H1 (cell line): Measurements from ENCODE around the gene BTBD8. TPM values are rescaled to one million over a fixed set of nuclear protein-coding genes. Genes with fewer than 3 reads are reported as not detected.

ENCODE experiments used
- CTCF ChIA-PET: fragments of 300-600 bp; sonication (Branson Sonifier 250); formaldehyde crosslinking; loops from one replicate; lab custom pipeline; 2021; ENCODE audit not compliant: partially characterized antibody; lab: Charles Lee
- POLR2A ChIA-PET: fragments of 300-600 bp; sonication (Branson Sonifier 250); formaldehyde crosslinking; loops from one replicate; lab custom pipeline; 2021; ENCODE audit warnings: inconsistent platforms; ENCODE audit not compliant: partially characterized antibody; lab: Charles Lee
- DNase-seq, 2 experiments: peaks; one replicate each; pipeline versions ENCODE4 v3.0.0 to v3.0.0-alpha.2; 2010 to 2022; ENCODE audit warnings: low spot score in 2 of 2, low read depth in 1 of 2, mixed read lengths in 1 of 2
- FAIRE-seq: peaks from 2 replicates; lab custom pipeline; 2011; peaks lifted over from hg19 to GRCh38; lab: Jason Lieb, UNC
- H2AFZ ChIP-seq: 2 replicates; pipeline ENCODE4 v1.8.1; 2012; ENCODE audit warnings: low read length, inconsistent platforms
- H2AK5ac ChIP-seq: 2 replicates; pipeline ENCODE4 v1.6.1; 2013; ENCODE audit warnings: low read depth, low read length
- H2BK120ac ChIP-seq: replicated peaks from 2 replicates; pipeline ENCODE3; 2013; ENCODE audit warnings: low read depth, low read length, inconsistent platforms
- H2BK12ac ChIP-seq: 2 replicates; pipeline ENCODE4 v1.6.1; 2013; ENCODE audit warnings: low read depth, low read length
- H2BK15ac ChIP-seq: 2 replicates; pipeline ENCODE4 v1.6.1; 2013; ENCODE audit warnings: low read length
- H2BK20ac ChIP-seq: 2 replicates; pipeline ENCODE4 v1.6.1; 2013; ENCODE audit warnings: low read length
- H2BK5ac ChIP-seq: 2 replicates; pipeline ENCODE4 v1.6.1; 2013; ENCODE audit warnings: low read depth, low read length
- H3K14ac ChIP-seq: 2 replicates; pipeline ENCODE4 v1.6.1; 2013; ENCODE audit warnings: inconsistent platforms; ENCODE audit not compliant: insufficient read length
- H3K18ac ChIP-seq: 2 replicates; pipeline ENCODE4 v1.6.1; 2013; ENCODE audit warnings: low read length; ENCODE audit errors: extremely low read depth
- H3K23ac ChIP-seq: 2 replicates; pipeline ENCODE4 v1.6.1; 2013; ENCODE audit warnings: inconsistent platforms; ENCODE audit not compliant: insufficient read length
- H3K23me2 ChIP-seq: 2 replicates; pipeline ENCODE4 v1.6.1; 2013; ENCODE audit warnings: low read depth, low read length
- H3K27ac ChIP-seq: 2 replicates; pipeline ENCODE4 v1.6.1; 2011; ENCODE audit warnings: low read depth, low read length, inconsistent platforms
- H3K27me3 ChIP-seq, 4 experiments: replicated peaks in 1 of 4; 1 replicate in 1 of 4; 2 replicates in 3 of 4; pipeline versions ENCODE4 v1.6.1 to v1.8.1; 2011 to 2013; ENCODE audit warnings: low read length in 3 of 4, mild to moderate bottlenecking in 3 of 4, inconsistent platforms in 2 of 4, mixed read lengths in 2 of 4, moderate library complexity in 1 of 4; ENCODE audit not compliant: control insufficient read depth in 3 of 4, insufficient read depth in 3 of 4; ENCODE audit errors: extremely low read depth in 1 of 4
- H3K36me3 ChIP-seq, 4 experiments: 2 replicates each; pipeline versions ENCODE4 v1.6.1 to v1.8.1; 2011 to 2013; ENCODE audit warnings: mild to moderate bottlenecking in 4 of 4, low read length in 3 of 4, moderate library complexity in 2 of 4, control low read depth in 1 of 4, inconsistent platforms in 1 of 4; ENCODE audit not compliant: insufficient read depth in 4 of 4, control insufficient read depth in 2 of 4
- H3K4ac ChIP-seq: replicated peaks from 2 replicates; pipeline ENCODE3; 2013; ENCODE audit warnings: low read length, low read depth, mixed read lengths, inconsistent platforms; ENCODE audit not compliant: insufficient read length
- H3K4me1 ChIP-seq, 4 experiments: replicated peaks in 1 of 4; 1 replicate in 1 of 4; 2 replicates in 3 of 4; pipeline versions ENCODE4 v1.6.1 to v1.8.1; 2011 to 2013; ENCODE audit warnings: low read length in 3 of 4, inconsistent platforms in 2 of 4, mixed read lengths in 1 of 4; ENCODE audit not compliant: insufficient read depth in 4 of 4, control insufficient read depth in 3 of 4
- H3K4me2 ChIP-seq, 2 experiments: 2 replicates each; pipeline versions ENCODE4 v1.6.1 to v1.8.1; 2011 to 2013; ENCODE audit warnings: low read depth in 2 of 2, low read length in 2 of 2, control low read depth in 1 of 2, inconsistent platforms in 1 of 2, mild to moderate bottlenecking in 1 of 2; ENCODE audit not compliant: insufficient read depth in 1 of 2
- H3K4me3 ChIP-seq, 4 experiments: fragments of 200-600, 300-600 bp in 1 of 4; sonication (generic), shearing (Covaris generic), sonication (Bioruptor Twin) in 1 of 4; 2 replicates each; pipeline versions ENCODE4 v1.5.1 to v1.8.1; 2011 to 2016; ENCODE audit warnings: low read length in 4 of 4, low read depth in 3 of 4, control low read depth in 2 of 4, inconsistent platforms in 2 of 4, mild to moderate bottlenecking in 2 of 4, mixed read lengths in 1 of 4, moderate library complexity in 1 of 4; ENCODE audit not compliant: insufficient read depth in 2 of 4; ENCODE audit errors: extremely low read depth in 1 of 4
- H3K56ac ChIP-seq: replicated peaks from 2 replicates; pipeline ENCODE3; 2013; ENCODE audit warnings: low read depth, mild to moderate bottlenecking, mixed read lengths, low read length, inconsistent platforms; ENCODE audit not compliant: insufficient read length
- H3K79me1 ChIP-seq: 2 replicates; pipeline ENCODE4 v1.6.1; 2013; ENCODE audit warnings: low read depth, low read length, control low read depth
- H3K79me2 ChIP-seq, 2 experiments: 2 replicates each; pipeline versions ENCODE4 v1.6.1 to v1.8.1; 2012 to 2013; ENCODE audit warnings: low read length in 2 of 2, mild to moderate bottlenecking in 2 of 2, inconsistent platforms in 1 of 2; ENCODE audit not compliant: insufficient read depth in 2 of 2, control insufficient read depth in 1 of 2
- H3K9ac ChIP-seq, 4 experiments: replicated peaks in 1 of 4; 1 replicate in 1 of 4; 2 replicates in 3 of 4; pipeline versions ENCODE4 v1.6.1 to v1.8.1; 2011 to 2013; ENCODE audit warnings: low read depth in 3 of 4, low read length in 3 of 4, control low read depth in 2 of 4, mild to moderate bottlenecking in 2 of 4, moderate library complexity in 2 of 4, inconsistent platforms in 1 of 4; ENCODE audit errors: extremely low read depth in 1 of 4
- H3K9me3 ChIP-seq, 2 experiments: 2 replicates each; pipeline versions ENCODE4 v1.6.1 to v1.8.1; 2012 to 2013; ENCODE audit warnings: mild to moderate bottlenecking in 2 of 2, moderate library complexity in 2 of 2, control low read depth in 1 of 2, inconsistent platforms in 1 of 2, low read depth in 1 of 2, low read length in 1 of 2, mixed read lengths in 1 of 2; ENCODE audit not compliant: insufficient read depth in 2 of 2
- H4K20me1 ChIP-seq, 2 experiments: replicated peaks in 1 of 2; 2 replicates each; pipeline versions ENCODE3 to v1.8.1; 2011 to 2013; ENCODE audit warnings: inconsistent platforms in 2 of 2, low read length in 2 of 2, mild to moderate bottlenecking in 1 of 2; ENCODE audit not compliant: insufficient read depth in 2 of 2, control insufficient read depth in 1 of 2
- H4K5ac ChIP-seq: 2 replicates; pipeline ENCODE4 v1.6.1; 2013; ENCODE audit warnings: low read length, low read depth, mixed read lengths, inconsistent platforms; ENCODE audit not compliant: insufficient read length
- H4K8ac ChIP-seq: 2 replicates; pipeline ENCODE4 v1.8.0; 2013; ENCODE audit warnings: mild to moderate bottlenecking, moderate library complexity, low read length, inconsistent platforms; ENCODE audit not compliant: insufficient read depth; ENCODE audit errors: extremely low read depth
- H4K91ac ChIP-seq: replicated peaks from 2 replicates; pipeline ENCODE3; 2013; ENCODE audit warnings: low read length, mixed read lengths, inconsistent platforms; ENCODE audit not compliant: insufficient read length
- CBX5 ChIP-seq: fragments of 300-800, 300-1000 bp; sonication (generic); IDR thresholded peaks from 2 replicates; pipeline ENCODE4 v1.7.1; 2016; ENCODE audit warnings: antibody characterized with exemption, low read length, low read depth
- KDM5A ChIP-seq: fragments of 200-600 bp; IDR thresholded peaks from 2 replicates; pipeline ENCODE4 v1.7.1; 2012; ENCODE audit warnings: mild to moderate bottlenecking, low read length, inconsistent platforms, mixed read lengths
- NRF1 ChIP-seq: IDR thresholded peaks from 2 replicates; pipeline ENCODE4 v1.6.1; 2011; ENCODE audit warnings: mild to moderate bottlenecking, low read depth, low read length, improper control_type of control experiment
- PHF8 ChIP-seq: fragments of 200-600 bp; sonication (generic); conservative IDR thresholded peaks from 2 replicates; pipeline ENCODE4 v1.7.1; 2012; ENCODE audit warnings: low read depth, mild to moderate bottlenecking, inconsistent platforms, low read length, moderate library complexity
- POU5F1 ChIP-seq: IDR thresholded peaks from 2 replicates; pipeline ENCODE4 v1.6.1; 2011; ENCODE audit warnings: low read depth, mild to moderate bottlenecking, low read length, moderate library complexity
- RAD21 ChIP-seq, 2 experiments: IDR thresholded peaks in 1 of 2; conservative IDR thresholded peaks in 1 of 2; 2 replicates each; pipeline ENCODE4 v1.6.1; 2011; ENCODE audit warnings: low read depth in 2 of 2, low read length in 2 of 2, improper control_type of control experiment in 1 of 2, inconsistent platforms in 1 of 2, mild to moderate bottlenecking in 1 of 2, moderate library complexity in 1 of 2
- RBBP5 ChIP-seq: IDR thresholded peaks from 2 replicates; pipeline ENCODE4 v1.7.1; 2012; ENCODE audit warnings: low read depth, mild to moderate bottlenecking, inconsistent platforms, low read length, moderate library complexity, borderline replicate concordance
- SAP30 ChIP-seq: fragments of 300-600 bp; sonication (generic); IDR thresholded peaks from 2 replicates; pipeline ENCODE4 v1.7.1; 2012; ENCODE audit warnings: low read length, moderate library complexity, mild to moderate bottlenecking, inconsistent platforms; ENCODE audit not compliant: insufficient read depth, insufficient replicate concordance
- SIN3A ChIP-seq, 2 experiments: IDR thresholded peaks in 1 of 2; conservative IDR thresholded peaks in 1 of 2; 2 replicates each; pipeline ENCODE4 v1.6.1; 2011 to 2012; ENCODE audit warnings: low read length in 2 of 2, improper control_type of control experiment in 1 of 2, low read depth in 1 of 2, mild to moderate bottlenecking in 1 of 2
- TAF1 ChIP-seq: IDR thresholded peaks from 2 replicates; pipeline ENCODE4 v1.6.1; 2011; ENCODE audit warnings: mild to moderate bottlenecking, low read depth, low read length
- TBP ChIP-seq: IDR thresholded peaks from 2 replicates; pipeline ENCODE4 v1.6.1; 2011; ENCODE audit warnings: low read depth, low read length, improper control_type of control experiment
- TEAD4 ChIP-seq: IDR thresholded peaks from 2 replicates; pipeline ENCODE4 v1.6.1; 2012; ENCODE audit warnings: low read depth, low read length, inconsistent platforms, mixed read lengths
- USF2 ChIP-seq: IDR thresholded peaks from 2 replicates; pipeline ENCODE4 v1.6.1; 2011; ENCODE audit warnings: low read length, improper control_type of control experiment
- YY1 ChIP-seq: IDR thresholded peaks from 2 replicates; pipeline ENCODE4 v1.6.1; 2011; ENCODE audit warnings: low read depth, mild to moderate bottlenecking, low read length
- WGBS, 2 experiments: shearing (Covaris generic) in 1 of 2; methylation state at CpG; one replicate each; pipeline versions ENCODE4 v1.1.6 to v1.1.7; 2013 to 2015; ENCODE audit warnings: low lambda C conversion rate in 2 of 2, mixed read lengths in 2 of 2, inconsistent platforms in 1 of 2, low coverage in 1 of 2, missing lambda C conversion rate in 1 of 2; ENCODE audit not compliant: insufficient replicate concordance in 2 of 2, insufficient coverage in 1 of 2, insufficient read length in 1 of 2; ENCODE audit errors: extremely low coverage in 1 of 2, missing lambda C conversion rate in 1 of 2; 5-methylcytosine and 5-hydroxymethylcytosine counted together
- polyA plus RNA-seq, 7 experiments: library from polyadenylated mRNA; depleted of rRNA in 3 of 7; stranded (reverse) in 5 of 7; unstranded in 2 of 7; fragments of >200 nt in 5 of 7; fragments of 200-250 nt in 2 of 7; gene quantifications; 1 replicate in 5 of 7; 2 replicates in 1 of 7; 4 replicates in 1 of 7; pipeline versions ENCODE4 v1.2.1 to v1.2.3, GENCODE V29; 2011 to 2013; ENCODE audit warnings: missing spikeins in 2 of 7, mixed read lengths in 2 of 7
- total RNA-seq: library from RNA; stranded (reverse); fragmentation: NEBNext Ultra II Directional; extraction: Animal tissue kit (Norgen Biotek cat#: 25700); gene quantifications from 2 replicates; pipeline ENCODE4 v1.2.1, GENCODE V29; 2021

BTBD8 gene
- total and polyA plus RNA-seq, 2 of the 8 experiments (the other 6 are each of a cell fraction or from before 2014, with no cell fraction given), result 0.44 to 2.5 TPM

DNA sequence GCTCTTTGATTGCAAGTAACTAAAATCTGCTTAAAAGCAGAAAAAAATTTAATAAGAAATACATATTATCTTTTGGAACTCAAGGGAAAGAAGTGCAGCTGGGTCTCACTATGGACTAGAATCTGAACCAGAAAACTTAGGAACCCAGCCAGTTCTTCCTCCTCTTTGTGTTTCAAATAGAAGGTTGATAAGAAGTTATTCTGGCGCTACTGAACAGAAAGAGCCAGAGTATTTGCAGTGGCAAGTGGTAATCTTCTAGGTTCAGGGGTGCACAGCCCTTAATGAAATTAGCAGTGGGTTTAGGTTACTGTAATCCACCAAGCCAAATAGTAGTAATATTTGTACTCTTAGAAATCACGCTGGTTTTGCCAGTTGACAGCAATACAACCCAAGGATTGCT lies 28.5 kb downstream of the BTBD8 start:
- H3K27ac ChIP-seq, result no peak overlapping the region
- H4K20me1 ChIP-seq, result no peaks in the 10 kb centered on the region
- H4K8ac ChIP-seq, result no peak overlapping the region
- WGBS, 2 experiments, result 97% methylated on average over 2 of the region's 2 CpGs; no CpG with 5 or more reads in 1 of the 2 experiments
- H3K14ac ChIP-seq, result no peak overlapping the region
- no peak overlapping the region for H2AFZ ChIP-seq
- H3K23ac ChIP-seq, result no peak overlapping the region
- no peak overlapping the region for H2BK5ac ChIP-seq
- H3K23me2 ChIP-seq, result no peaks in the 10 kb centered on the region
- H3K27me3 ChIP-seq, result no peaks in the 10 kb centered on the region
- no peak overlapping the region for H4K5ac ChIP-seq
- H2BK12ac ChIP-seq, result no peak overlapping the region
- no peaks in the 10 kb centered on the region for H3K4me1 ChIP-seq
- no peak overlapping the region for H2BK20ac ChIP-seq
- no peak overlapping the region for H2BK15ac ChIP-seq
- H3K79me1 ChIP-seq, result no peaks in the 10 kb centered on the region
- no peak overlapping the region for H4K91ac ChIP-seq
- H3K4me2 ChIP-seq, result no peak overlapping the region
- no peak overlapping the region for H3K4ac ChIP-seq
- FAIRE-seq (no peak), DNase-seq (no peak)
- no peak overlapping the region for H3K9ac ChIP-seq
- H3K79me2 ChIP-seq, result no peaks in the 10 kb centered on the region
- no peak overlapping the region for H2AK5ac ChIP-seq
- ChIA-PET CTCF (no interaction called here), POLR2A (no interaction called here)
- H3K18ac ChIP-seq, result no peak overlapping the region
- H3K9me3 ChIP-seq, result no peaks in the 10 kb centered on the region
- no peak overlapping the region for H2BK120ac ChIP-seq
- H3K56ac ChIP-seq, result no peak overlapping the region
- H3K36me3 ChIP-seq, result no peaks in the 10 kb centered on the region
- no peak overlapping the region for H3K4me3 ChIP-seq
- no peak for TF ChIP-seq SAP30
- TF ChIP-seq POU5F1, result no peak
- TF ChIP-seq KDM5A, result no peak
- TF ChIP-seq CBX5, result no peak
- no peak for TF ChIP-seq TBP
- TF ChIP-seq PHF8, result no peak
- TF ChIP-seq NRF1, result no peak
- TF ChIP-seq RAD21 (IDR thresholded peaks at IDR 0.05 in 1 of 2, conservative IDR thresholded peaks at IDR 0.05 in 1 of 2; ENCODE audit: low read depth in 2 of 2, low read length in 2 of 2), result no peak
- no peak for TF ChIP-seq SIN3A (conservative IDR thresholded peaks at IDR 0.05 in 1 of 2, IDR thresholded peaks at IDR 0.05 in 1 of 2; ENCODE audit: low read depth in 1 of 2, low read length in 2 of 2)
- TF ChIP-seq YY1, result no peak
- no peak for TF ChIP-seq RBBP5
- no peak for TF ChIP-seq USF2
- no peak for TF ChIP-seq TEAD4
- no peak for TF ChIP-seq TAF1
